Activated CD8-positive, alpha-beta memory T cell treated with anti-CD3 and anti-CD28 coated beads, Interleukin-2, amount 50 U/mL, for 4 hours (primary cell): Measurements from ENCODE around the gene WRAP53.

Experiments used
- DNase-seq: peaks from one replicate; pipeline ENCODE4 v3.0.0-alpha.2; 2020

The WRAP53 gene

GRCh38 chr17:7684851-7685532 is 3.3 kb upstream of the WRAP53 start:
- no peak for DNase-seq

DNA sequence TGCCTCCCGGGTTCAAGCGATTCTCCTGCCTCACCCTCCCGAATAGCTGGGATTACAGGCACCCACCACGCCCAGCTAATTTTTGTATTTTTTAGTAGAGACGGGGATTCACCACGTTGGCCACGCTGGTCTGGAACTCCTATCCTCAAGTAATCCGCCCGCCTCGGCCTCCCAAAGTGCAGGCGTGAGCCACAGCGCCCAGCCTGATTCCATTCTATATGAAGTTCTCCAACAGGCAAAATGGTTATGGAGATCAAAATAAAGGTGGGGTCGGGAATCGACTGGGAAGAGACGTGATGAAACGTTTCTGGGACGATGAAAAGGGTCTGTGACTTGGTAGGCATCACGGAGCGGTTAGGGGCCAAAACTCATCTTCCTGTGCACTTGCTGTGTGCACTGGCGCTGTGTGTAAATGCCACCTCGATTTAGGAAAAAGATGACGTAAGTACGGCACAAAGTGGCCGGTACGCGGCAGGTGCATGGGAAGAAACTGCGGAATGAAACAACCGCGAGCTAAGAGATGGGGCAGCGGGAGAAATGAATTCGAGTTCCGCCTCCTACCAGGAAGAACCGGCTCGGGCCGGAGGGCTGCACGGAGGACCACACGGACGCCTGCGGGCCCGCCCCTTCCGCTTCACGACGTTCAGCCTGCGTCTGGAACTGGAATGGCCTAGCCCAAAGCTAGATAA is 2.6 kb upstream of the WRAP53 start:
- peak; percentile 84 for DNase-seq

- peak; percentile 72 for DNase-seq
These were observed 1.8 kb upstream of the WRAP53 start for GRCh38 chr17:7686222-7687071.

GRCh38 chr17:7687072-7687907 is 987 bp upstream of the WRAP53 start, which contains the start of gene TP53:
Gene TP53 (minus strand): TSS chr17:7687490. CDS start chr17:7676594, 10,896 bp downstream.
- DNase-seq, result peak; percentile 80

- no peak for DNase-seq
These were observed 585 bp downstream of the WRAP53 start for GRCh38 chr17:7688808-7689316.

- no peak for DNase-seq
These were observed 7.3 kb downstream of the WRAP53 start for GRCh38 chr17:7695586-7695985.

DNA sequence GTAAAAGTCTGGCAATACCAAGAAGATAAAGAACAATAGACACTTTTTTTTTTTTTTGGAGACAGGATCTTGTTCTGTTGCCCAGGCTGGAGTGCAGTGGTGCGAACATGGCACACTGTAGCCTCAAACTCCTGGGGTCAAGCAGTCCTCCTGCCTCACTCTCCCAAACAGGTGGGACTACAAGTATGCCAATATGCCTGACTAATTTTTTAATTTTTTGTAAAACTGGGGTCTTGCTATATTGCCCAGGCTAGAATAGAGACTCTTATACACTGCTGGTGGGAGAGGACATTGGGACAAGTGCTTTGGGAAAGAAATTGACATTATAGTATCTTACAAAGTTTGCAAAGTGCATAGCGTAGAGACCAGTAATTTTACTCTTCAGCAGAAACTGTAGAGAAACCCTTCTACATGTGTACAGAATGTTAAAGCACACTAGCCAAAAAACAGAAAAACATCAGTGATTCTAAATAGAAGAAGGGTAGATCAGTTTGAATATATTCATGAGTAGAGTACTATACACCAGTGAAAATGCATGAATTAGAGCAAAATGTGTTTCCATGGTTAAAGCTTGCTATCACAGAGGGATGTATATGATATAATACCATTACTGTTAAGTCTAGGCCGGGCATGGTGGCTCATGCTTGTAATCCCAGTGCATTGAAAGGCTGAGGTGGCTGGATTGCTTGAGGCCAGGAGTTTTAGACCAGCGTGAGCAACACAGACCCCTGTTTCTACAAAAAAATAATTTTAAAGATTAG is 9.7 kb downstream of the WRAP53 start:
- DNase-seq, result no peak

GRCh38 chr17:7700510-7700909 is 12.2 kb downstream of the WRAP53 start:
- no peak for DNase-seq

DNA sequence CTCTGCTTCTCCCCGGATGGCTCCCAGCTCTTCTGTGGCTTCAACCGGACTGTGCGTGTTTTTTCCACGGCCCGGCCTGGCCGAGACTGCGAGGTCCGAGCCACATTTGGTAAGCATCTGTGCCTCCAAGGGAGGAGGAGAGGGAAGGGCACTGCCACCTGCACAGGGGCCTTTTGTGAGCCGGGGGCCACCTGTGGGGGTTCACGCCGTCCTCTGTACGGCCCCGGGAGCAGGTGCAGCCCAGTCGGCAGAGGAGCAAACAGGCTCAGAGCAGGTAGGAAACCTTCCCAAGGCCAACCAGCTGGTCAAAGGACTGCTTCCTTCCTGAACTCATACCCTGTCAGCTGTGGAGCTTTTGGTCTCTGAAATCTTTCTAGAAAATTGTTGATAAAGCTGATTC is 13.4 kb downstream of the WRAP53 start:
- no peak for DNase-seq

GRCh38 chr17:7702776-7703175 is 14.5 kb downstream of the WRAP53 start:
- no peak for DNase-seq

GRCh38 chr17:7703584-7704479 is 15.6 kb downstream of the WRAP53 start:
- no peak for DNase-seq

DNA sequence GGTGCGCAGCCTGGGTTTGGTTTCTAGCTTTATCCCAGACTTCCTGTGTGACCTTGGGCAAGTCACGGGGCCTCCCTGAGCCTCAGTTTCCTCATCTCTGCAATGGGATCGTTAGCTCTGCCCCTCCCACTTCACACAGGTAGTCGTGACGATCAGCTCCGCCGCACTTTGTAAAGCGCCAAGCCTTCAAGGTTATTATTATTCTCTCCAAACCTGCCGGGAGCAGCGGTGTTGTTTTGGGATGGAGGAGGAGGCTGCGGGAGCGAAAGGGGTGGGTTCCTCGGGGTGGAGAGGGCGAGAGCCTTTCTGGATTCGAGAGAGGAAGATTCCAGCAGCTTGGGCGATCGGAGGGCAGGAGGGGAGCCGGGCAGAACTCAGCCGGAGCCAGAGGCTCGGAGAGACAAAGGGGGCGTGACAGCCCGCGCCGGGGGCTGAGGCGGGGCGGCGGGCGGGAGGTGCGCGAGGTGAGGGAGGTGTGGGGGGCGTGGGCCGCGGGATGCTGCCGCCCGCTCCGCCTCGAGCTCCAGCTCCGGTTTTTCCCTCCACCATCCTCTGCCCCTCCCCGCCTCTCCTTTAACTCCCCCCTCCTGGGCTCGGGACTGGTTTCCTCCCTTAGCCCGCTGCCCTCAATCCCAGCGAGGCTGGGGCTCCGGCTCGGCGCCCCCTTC is 16.5 kb downstream of the WRAP53 start, which contains the start of gene EFNB3:
Gene EFNB3, plus strand, starts transcription at position 602 of the 668 bp plus-strand sequence. CDS start 397 bp downstream, outside the sequence.
- DNase-seq, result no peak

GRCh38 chr17:7705269-7706255 is 17.3 kb downstream of the WRAP53 start:
- no peak for DNase-seq

DNA sequence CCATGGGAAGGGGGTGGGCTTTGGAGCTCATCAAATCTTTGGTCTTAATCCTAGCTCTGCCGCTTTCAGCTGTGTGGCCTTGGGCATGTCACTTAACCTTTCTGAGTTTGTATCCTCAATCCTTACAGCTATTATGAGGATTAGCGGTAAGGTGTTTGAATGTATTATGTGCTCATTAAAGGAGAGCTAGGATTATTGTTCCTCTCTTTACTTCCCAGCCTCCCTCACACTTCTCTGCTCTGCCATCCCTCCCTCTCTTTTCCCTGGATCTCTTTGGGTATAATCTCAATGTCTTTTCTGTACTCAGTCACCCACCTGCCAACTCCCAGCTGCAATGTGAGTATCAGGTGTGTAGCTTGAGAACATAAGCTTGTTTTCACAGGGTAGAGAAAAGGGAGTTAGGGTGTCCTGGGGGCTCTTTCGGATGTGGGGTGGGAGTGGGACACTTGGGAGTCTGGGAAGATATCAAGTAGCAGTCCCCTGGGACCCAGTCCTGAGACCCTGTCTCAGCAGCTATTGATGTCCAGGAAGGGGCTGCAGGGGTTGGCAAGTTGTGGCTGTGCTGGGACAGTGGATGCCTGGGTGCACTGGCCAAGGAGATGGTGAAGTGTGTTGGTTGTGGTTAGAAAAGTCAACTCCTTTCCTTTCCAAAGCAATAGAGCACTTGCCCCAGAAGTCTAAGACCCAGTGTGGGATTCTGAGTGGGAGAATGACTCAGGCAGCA is 18.5 kb downstream of the WRAP53 start:
- no peak for DNase-seq

DNA sequence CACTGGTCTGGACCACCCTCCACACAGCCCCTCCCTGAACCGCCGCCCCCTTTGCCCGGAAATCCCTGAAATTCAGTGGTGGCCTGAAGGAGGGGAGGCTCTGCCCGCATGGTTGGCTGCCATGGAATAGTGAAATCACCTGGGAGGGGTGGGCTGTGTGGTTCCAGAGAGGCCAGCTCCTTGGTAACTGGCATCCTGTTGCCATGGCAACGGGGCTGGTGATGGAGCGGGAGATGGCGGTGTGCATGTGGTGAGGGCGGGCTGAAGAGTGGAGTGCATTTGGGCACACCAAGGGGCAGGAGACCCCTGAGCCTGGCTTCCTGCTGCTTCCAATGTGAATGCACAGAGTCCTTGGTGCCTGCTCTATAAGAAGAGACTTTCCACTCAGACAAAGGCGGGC is 19.2 kb downstream of the WRAP53 start:
- no peak for DNase-seq

DNA sequence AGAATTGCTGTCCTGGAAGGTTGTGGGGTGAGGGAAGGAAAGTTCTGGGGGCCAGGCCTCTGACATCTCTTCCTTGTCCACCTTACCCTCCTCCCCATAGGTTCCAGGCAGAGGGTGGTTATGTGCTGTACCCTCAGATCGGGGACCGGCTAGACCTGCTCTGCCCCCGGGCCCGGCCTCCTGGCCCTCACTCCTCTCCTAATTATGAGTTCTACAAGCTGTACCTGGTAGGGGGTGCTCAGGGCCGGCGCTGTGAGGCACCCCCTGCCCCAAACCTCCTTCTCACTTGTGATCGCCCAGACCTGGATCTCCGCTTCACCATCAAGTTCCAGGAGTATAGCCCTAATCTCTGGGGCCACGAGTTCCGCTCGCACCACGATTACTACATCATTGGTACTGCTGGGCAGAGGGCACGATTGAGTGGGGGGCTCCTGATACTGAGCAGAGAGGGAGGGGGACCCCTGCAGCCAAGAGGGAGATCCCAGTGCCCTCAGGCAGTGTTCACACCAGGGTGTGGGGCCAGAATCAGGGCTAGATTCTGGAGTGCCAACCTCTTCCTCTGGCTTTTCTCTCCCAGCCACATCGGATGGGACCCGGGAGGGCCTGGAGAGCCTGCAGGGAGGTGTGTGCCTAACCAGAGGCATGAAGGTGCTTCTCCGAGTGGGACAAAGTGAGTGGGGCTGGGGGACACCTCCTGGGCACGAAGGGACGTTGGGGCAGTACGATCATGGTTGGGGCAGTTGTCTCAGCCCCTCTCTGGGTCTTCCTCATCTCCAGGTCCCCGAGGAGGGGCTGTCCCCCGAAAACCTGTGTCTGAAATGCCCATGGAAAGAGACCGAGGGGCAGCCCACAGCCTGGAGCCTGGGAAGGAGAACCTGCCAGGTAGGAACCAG is 19.8 kb downstream of the WRAP53 start:
- DNase-seq, result no peak

DNA sequence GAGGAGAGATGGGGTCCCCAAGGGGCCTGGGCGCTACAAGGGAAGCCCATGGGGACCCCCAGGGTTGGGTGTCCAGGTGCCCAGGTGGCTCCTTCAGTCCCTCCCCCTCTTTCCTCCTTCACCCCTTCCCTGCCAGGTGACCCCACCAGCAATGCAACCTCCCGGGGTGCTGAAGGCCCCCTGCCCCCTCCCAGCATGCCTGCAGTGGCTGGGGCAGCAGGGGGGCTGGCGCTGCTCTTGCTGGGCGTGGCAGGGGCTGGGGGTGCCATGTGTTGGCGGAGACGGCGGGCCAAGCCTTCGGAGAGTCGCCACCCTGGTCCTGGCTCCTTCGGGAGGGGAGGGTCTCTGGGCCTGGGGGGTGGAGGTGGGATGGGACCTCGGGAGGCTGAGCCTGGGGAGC is 20.8 kb downstream of the WRAP53 start:
- DNase-seq, result no peak
